WTC11 (cell line): Measurements from ENCODE around the gene ADISSP. TPM values are rescaled to one million over a fixed set of nuclear protein-coding genes. Genes with fewer than 3 reads are reported as not detected.

ENCODE experiments used
- ATAC-seq: fragments of 200-7000 bp; cut with Tn5 transposase; 2 replicates; pipeline ENCODE4 v1.10.0; 2021; ENCODE audit warnings: mild to moderate bottlenecking, moderate library complexity
- CTCF ChIA-PET: fragments of 300-600 bp; sonication (Branson Sonifier 250); formaldehyde crosslinking; loops from one replicate; lab custom pipeline; 2021; ENCODE audit warnings: antibody characterized with exemption; lab: Charles Lee
- POLR2A ChIA-PET: fragments of 350-600 bp; sonication (Branson Sonifier 250); formaldehyde crosslinking; loops from one replicate; lab custom pipeline; 2021; ENCODE audit warnings: antibody characterized with exemption; lab: Charles Lee
- DNase-seq: peaks from one replicate; pipeline ENCODE4 v3.0.0; 2021; ENCODE audit warnings: low spot score
- H3K27ac Mint-ChIP-seq: 2 replicates; pipeline ENCODE4 v1.8.0; 2021; ENCODE audit warnings: mixed read lengths
- H3K27me3 Mint-ChIP-seq: 2 replicates; pipeline ENCODE4 v1.8.0; 2021; ENCODE audit warnings: low read depth, mild to moderate bottlenecking, moderate library complexity, mixed read lengths
- H3K36me3 Mint-ChIP-seq: 2 replicates; pipeline ENCODE4 v1.8.0; 2021; ENCODE audit warnings: mixed read lengths
- H3K4me1 Mint-ChIP-seq: 2 replicates; pipeline ENCODE4 v1.8.0; 2022; ENCODE audit warnings: mixed read lengths
- H3K4me3 Mint-ChIP-seq: 2 replicates; pipeline ENCODE4 v1.8.0; 2021; ENCODE audit warnings: mild to moderate bottlenecking, moderate library complexity, mixed read lengths
- H3K9me3 Mint-ChIP-seq: 2 replicates; pipeline ENCODE4 v1.8.0; 2021; ENCODE audit warnings: mixed read lengths
- ATF6 ChIP-seq: sonication (generic); formaldehyde crosslinking; IDR thresholded peaks from 2 replicates; pipeline ENCODE4 v1.8.1; 2023; ENCODE audit warnings: mild to moderate bottlenecking, missing genetic modification reagents
- CBFB ChIP-seq: sonication (generic); formaldehyde crosslinking; IDR thresholded peaks from 2 replicates; pipeline ENCODE4 v1.8.1; 2022; ENCODE audit warnings: mild to moderate bottlenecking, low read depth, missing genetic modification reagents
- CDX4 ChIP-seq: fragments of 250-450 bp; sonication (Bioruptor Pico); IDR thresholded peaks from 2 replicates; pipeline ENCODE4 v1.9.0; 2021; ENCODE audit warnings: moderate library complexity, mild to moderate bottlenecking, inconsistent platforms, borderline replicate concordance
- CREM ChIP-seq: sonication (generic); formaldehyde crosslinking; IDR thresholded peaks from 2 replicates; pipeline ENCODE4 v1.8.1; 2022; ENCODE audit warnings: mild to moderate bottlenecking, missing genetic modification reagents, moderate library complexity
- E2F5 ChIP-seq: sonication (generic); formaldehyde crosslinking; IDR thresholded peaks from 2 replicates; pipeline ENCODE4 v1.8.1; 2022; ENCODE audit warnings: mild to moderate bottlenecking, moderate library complexity, missing genetic modification reagents
- ELF4 ChIP-seq: sonication (generic); formaldehyde crosslinking; IDR thresholded peaks from 2 replicates; pipeline ENCODE4 v1.8.1; 2022; ENCODE audit warnings: low read depth, mild to moderate bottlenecking, moderate library complexity, missing genetic modification reagents
- GRHL2 ChIP-seq: fragments of 250-450 bp; sonication (Bioruptor Pico); IDR thresholded peaks from 2 replicates; pipeline ENCODE4 v1.8.0; 2022; ENCODE audit warnings: mild to moderate bottlenecking, moderate library complexity; ENCODE audit not compliant: insufficient replicate concordance, severe bottlenecking
- MAX ChIP-seq: sonication (generic); formaldehyde crosslinking; IDR thresholded peaks from 2 replicates; pipeline ENCODE4 v1.8.0; 2022; ENCODE audit warnings: mild to moderate bottlenecking, missing genetic modification reagents
- MLX ChIP-seq: sonication (generic); formaldehyde crosslinking; IDR thresholded peaks from 2 replicates; pipeline ENCODE4 v1.8.1; 2023; ENCODE audit warnings: mild to moderate bottlenecking, missing genetic modification reagents, moderate library complexity
- NFE2L1 ChIP-seq: sonication (generic); formaldehyde crosslinking; IDR thresholded peaks from 2 replicates; pipeline ENCODE4 v1.8.1; 2023; ENCODE audit warnings: missing genetic modification reagents
- NR1H2 ChIP-seq: sonication (generic); formaldehyde crosslinking; IDR thresholded peaks from 2 replicates; pipeline ENCODE4 v1.9.0; 2021; ENCODE audit warnings: mild to moderate bottlenecking, moderate library complexity, missing genetic modification reagents
- OVOL2 ChIP-seq: fragments of 250-450 bp; sonication (Bioruptor Pico); IDR thresholded peaks from 2 replicates; pipeline ENCODE4 v1.9.0; 2021; ENCODE audit warnings: mild to moderate bottlenecking, borderline replicate concordance
- PRDM15 ChIP-seq: sonication (generic); formaldehyde crosslinking; IDR thresholded peaks from 2 replicates; pipeline ENCODE4 v1.8.0; 2022; ENCODE audit warnings: missing genetic modification reagents
- USF1 ChIP-seq: sonication (generic); formaldehyde crosslinking; IDR thresholded peaks from 2 replicates; pipeline ENCODE4 v1.8.0; 2022; ENCODE audit warnings: mild to moderate bottlenecking, missing genetic modification reagents
- ZBTB21 ChIP-seq: sonication (generic); formaldehyde crosslinking; IDR thresholded peaks from 2 replicates; pipeline ENCODE4 v1.8.1; 2023; ENCODE audit warnings: mild to moderate bottlenecking, missing genetic modification reagents, borderline replicate concordance
- ZMAT4 ChIP-seq: fragments of 250-450 bp; sonication (Bioruptor Pico); IDR thresholded peaks from 2 replicates; pipeline ENCODE4 v1.9.0; 2021; ENCODE audit warnings: mild to moderate bottlenecking
- ZNF317 ChIP-seq: sonication (generic); formaldehyde crosslinking; IDR thresholded peaks from 2 replicates; pipeline ENCODE4 v1.8.1; 2023; ENCODE audit warnings: low read depth, mild to moderate bottlenecking, moderate library complexity, missing genetic modification reagents, borderline replicate concordance
- ZNF423 ChIP-seq: fragments of 250-450 bp; sonication (Bioruptor Pico); IDR thresholded peaks from 2 replicates; pipeline ENCODE4 v2.1.2; 2022; ENCODE audit warnings: mild to moderate bottlenecking, moderate library complexity
- ZNF532 ChIP-seq: fragments of 250-450 bp; sonication (Bioruptor Pico); IDR thresholded peaks from 2 replicates; pipeline ENCODE4 v1.9.0; 2021; ENCODE audit warnings: mild to moderate bottlenecking, borderline replicate concordance
- ZNF671 ChIP-seq: fragments of 250-450 bp; sonication (Bioruptor Pico); IDR thresholded peaks from 2 replicates; pipeline ENCODE4 v1.8.0; 2021; ENCODE audit warnings: mild to moderate bottlenecking
- total RNA-seq: library from RNA; stranded (reverse); gene quantifications from 3 replicates; pipeline ENCODE4 v1.2.3, GENCODE V29; 2021

Gene ADISSP
- total RNA-seq, 1 experiment from 2014 or later, result 129 TPM

GRCh38 chr20:3721912-3722311 lies 45.6 kb downstream of the ADISSP start (continued):
- no peak for TF ChIP-seq CREM (CRISPR knock-in tag)
- no peak for TF ChIP-seq ZNF317 (CRISPR knock-in tag)
- no peak for TF ChIP-seq MLX
- no peak for TF ChIP-seq ZBTB21 (CRISPR knock-in tag)
- TF ChIP-seq GRHL2, result no peak
- TF ChIP-seq ATF6 (CRISPR knock-in tag), result no peak
- no peak for TF ChIP-seq ZNF671 (CRISPR knock-in tag)
- TF ChIP-seq ZNF423 (CRISPR knock-in tag), result no peak
- TF ChIP-seq NR1H2 (CRISPR knock-in tag), result no peak
- TF ChIP-seq PRDM15 (CRISPR knock-in tag), result no peak
- no peak for TF ChIP-seq ZNF532 (CRISPR knock-in tag)
- no peak for TF ChIP-seq CBFB
- no peak for TF ChIP-seq ELF4 (CRISPR knock-in tag)
- no peak for TF ChIP-seq ZMAT4

GRCh38 chr20:3720626-3721025 lies 46.9 kb downstream of the ADISSP start:
- ChIA-PET POLR2A (no interaction called here), CTCF (interaction anchor here (0.7 to 2.1 kb wide), 7 partner anchors 10 to 47 kb away, joined by 3 to 21 read pairs (median 5); partner anchors contain the start of genes ADAM33 and ADISSP)
- Mint-ChIP-seq H3K4me1 (peaks cover 8% of the 10 kb centered on the region), H3K36me3 (no peaks in the 10 kb centered on the region), H3K4me3 (no peak overlapping the region), H3K27me3 (no peaks in the 10 kb centered on the region), H3K27ac (no peak overlapping the region; the same call in 1 of the 2 replicates), H3K9me3 (peaks cover 4% of the 10 kb centered on the region; the same call in 1 of the 2 replicates)
- DNase-seq (no peak), ATAC-seq (no peak)
- TF ChIP-seq ATF6 (CRISPR knock-in tag), result no peak
- no peak for TF ChIP-seq CDX4 (CRISPR knock-in tag)
- no peak for TF ChIP-seq OVOL2 (CRISPR knock-in tag)
- no peak for TF ChIP-seq MAX
- TF ChIP-seq GRHL2, result no peak
- no peak for TF ChIP-seq USF1 (CRISPR knock-in tag)
- no peak for TF ChIP-seq CREM (CRISPR knock-in tag)
- no peak for TF ChIP-seq NFE2L1
- no peak for TF ChIP-seq ZNF671 (CRISPR knock-in tag)
- TF ChIP-seq ELF4 (CRISPR knock-in tag), result no peak
- TF ChIP-seq E2F5 (CRISPR knock-in tag), result no peak
- TF ChIP-seq, all 79 proteins: peak for 0
